ENCODE measurements around the gene PLOD1.

GRCh38 chr1:11918799-11919519 is 15.6 kb upstream of the PLOD1 start:
- TF ChIP-seq CTCF (IDR thresholded peaks at IDR 0.05) (no peak), ZFX (IDR thresholded peaks at IDR 0.05; ENCODE audit: borderline replicate concordance) (no peak)

All from 22Rv1 (cell line).